GM18508 (cell line): ENCODE results near the gene NDE1.
"Not testable (repeated sequence)": the region's sequence is repeated elsewhere in the genome, so short reads cannot be mapped to it uniquely, and the experiment has no call there.

ENCODE experiments used
- ATAC-seq: cut with Tn5 transposase; IDR thresholded peaks from one replicate; pipeline ENCODE4 v1.9.1; 2021; ENCODE audit warnings: moderate number of reproducible peaks; ENCODE audit not compliant: insufficient read depth, unreplicated experiment

Gene NDE1

DNA sequence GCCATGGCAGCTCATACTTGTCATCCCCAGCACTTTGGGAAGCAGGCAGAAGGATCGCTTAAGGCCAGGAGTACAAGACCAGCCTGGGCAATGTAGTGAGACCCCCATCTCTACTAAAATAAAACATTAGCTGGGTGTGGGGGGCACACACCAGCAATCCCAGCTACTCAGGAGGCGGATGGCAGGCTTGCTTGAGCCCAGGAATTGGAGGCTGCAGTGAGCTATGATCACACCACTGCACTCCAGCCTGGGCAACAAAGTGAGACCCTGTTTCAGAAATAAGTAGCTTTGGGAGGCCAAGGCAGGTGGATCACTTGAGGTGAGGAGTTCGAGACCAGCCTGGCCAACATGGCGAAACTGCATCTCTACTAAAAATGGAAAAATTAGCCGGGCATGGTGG, 77.7 kb downstream of the NDE1 start:
- ATAC-seq: not testable (repeated sequence)

DNA sequence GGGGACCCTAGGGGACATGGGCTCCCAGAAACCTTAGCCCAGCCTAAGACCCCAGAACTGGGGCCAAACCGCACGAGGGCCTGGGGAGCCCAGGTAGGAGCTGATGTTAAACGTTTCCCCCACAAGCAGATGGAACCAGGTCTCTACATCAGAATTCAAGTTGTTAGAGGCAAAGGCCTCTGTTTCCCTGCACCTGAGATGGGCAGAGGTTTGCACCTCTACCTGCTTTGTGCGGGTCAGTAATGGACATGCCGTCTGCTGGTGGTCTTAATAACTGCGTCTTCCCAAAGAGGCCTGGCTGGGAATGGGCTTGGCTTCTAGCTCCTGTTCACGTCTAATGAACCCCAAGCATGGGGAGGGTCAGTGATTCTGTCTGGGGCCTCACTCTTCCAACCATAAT, 79.1 kb downstream of the NDE1 start:
- ATAC-seq: no peak

DNA sequence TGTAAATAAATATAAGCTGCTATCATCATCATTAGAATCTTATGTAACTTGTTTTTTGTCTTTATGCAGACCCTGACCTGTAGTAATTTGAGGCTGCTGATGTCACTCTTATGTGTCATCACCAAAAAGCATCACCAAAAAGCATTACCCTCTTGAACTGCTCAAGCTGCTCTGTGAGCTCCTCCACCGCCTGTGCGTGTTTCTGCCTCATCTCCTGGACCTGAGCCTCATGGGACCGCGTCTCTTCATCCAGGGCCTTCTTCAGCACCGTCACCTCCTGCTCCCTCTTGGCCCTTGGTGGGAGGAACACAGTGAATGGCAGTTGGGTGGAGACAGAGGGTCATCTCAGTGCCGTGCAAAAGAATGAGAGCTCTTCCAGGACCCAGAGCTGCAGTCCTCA, 82.4 kb downstream of the NDE1 start:
- ATAC-seq: no peak

DNA sequence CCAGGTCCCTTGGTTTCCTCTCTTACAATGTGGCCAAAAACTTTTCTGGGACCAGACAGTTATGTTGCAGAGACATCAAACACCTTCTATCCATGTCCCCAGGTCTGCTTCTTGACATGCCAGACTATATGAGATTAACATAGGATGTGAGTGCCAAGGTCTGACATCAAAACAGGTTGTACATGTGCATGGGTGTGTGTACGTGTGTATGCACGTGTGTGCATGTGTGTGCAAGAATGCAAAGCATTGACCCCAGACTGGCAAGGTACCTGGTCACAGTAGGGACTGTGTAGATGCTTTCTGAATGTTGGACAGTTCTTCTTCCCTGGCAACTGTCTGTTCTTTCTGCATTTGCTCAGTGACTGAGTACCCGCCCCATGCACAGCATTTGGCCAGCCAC, 85.6 kb downstream of the NDE1 start:
- ATAC-seq: no peak

DNA sequence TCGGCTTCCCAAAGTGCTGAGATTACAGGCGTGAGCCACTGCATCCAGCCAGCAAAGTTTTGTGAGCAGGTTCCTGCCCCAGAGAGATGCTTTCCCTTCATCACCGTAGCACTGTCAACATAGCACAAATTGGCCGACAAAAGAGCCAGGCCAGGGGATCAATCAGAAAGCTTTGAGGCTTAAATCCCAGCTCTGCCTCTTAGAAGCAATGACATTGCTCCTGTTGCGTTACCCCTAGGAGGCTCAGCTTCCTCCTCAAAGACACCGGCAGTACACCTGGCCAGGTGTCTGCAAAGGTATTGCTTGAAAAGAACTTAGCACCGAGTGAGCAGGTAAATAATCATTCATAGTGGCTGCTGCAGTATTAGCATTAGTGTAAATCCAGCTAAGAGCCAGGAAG, 86.5 kb downstream of the NDE1 start:
- ATAC-seq: no peak

DNA sequence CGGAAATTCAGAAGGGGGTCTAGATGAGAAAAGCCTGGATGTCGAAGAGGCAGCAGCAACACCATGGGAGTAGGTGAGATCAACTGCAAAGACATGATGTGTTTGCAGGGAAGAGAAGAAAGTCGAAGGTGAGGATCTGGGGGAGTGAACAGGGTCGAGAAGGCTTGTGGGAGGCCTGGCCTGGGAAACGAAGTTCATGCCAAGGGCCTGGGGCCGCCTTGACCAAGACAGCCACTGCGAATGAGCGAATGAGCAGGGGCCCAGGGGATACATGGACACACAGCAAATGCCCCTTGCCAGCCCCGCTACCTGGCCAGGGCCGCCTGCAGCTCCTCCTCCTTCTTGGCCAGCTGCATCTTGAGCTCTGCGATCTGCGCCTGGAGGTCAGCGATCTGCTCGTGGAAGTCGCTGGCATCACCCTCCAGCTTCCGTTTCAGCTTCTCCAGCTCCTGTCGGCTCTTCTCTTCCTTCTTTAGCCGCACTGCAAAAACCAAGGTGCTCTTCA, 87.1 kb downstream of the NDE1 start:
- ATAC-seq: no peak

DNA sequence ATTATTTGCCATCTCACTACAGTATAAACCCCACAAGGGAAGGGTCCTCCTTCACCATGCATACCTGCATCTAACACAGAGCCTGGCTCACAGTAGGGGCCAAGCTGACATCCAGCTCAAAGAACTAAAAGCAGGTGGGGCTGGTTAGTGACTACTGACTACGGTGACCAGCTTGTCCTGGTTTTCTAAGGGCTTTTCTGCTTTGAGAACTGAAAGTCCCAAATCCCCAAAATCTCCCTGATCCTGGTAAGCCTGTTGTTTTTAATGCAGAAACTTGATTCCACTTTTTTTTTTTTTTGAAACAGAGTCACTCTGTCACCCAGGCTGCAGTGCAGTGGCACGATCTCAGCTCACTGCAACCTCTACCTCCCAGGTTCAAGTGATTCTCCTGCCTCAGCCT, 89.4 kb downstream of the NDE1 start:
- ATAC-seq: no peak

DNA sequence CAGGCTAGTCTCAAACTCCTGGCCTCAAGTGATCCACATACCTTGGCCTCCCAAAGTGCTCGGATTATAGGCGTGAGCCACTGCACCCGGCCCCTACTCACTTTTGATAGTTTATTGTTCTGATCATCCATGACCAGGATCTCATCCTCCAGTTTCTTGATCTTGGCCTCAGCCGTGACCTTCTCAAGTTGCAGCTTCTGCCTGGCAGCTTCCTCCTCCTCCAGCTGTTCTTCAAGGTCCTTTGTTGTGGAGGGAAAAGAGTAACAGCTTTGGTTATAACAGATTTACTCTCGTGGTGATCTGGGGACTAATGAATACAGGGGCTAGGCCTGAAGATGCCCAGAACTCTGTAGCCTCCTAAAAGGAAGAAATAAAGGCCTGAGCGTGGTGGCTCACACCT, 89.9 kb downstream of the NDE1 start:
- ATAC-seq: no peak

DNA sequence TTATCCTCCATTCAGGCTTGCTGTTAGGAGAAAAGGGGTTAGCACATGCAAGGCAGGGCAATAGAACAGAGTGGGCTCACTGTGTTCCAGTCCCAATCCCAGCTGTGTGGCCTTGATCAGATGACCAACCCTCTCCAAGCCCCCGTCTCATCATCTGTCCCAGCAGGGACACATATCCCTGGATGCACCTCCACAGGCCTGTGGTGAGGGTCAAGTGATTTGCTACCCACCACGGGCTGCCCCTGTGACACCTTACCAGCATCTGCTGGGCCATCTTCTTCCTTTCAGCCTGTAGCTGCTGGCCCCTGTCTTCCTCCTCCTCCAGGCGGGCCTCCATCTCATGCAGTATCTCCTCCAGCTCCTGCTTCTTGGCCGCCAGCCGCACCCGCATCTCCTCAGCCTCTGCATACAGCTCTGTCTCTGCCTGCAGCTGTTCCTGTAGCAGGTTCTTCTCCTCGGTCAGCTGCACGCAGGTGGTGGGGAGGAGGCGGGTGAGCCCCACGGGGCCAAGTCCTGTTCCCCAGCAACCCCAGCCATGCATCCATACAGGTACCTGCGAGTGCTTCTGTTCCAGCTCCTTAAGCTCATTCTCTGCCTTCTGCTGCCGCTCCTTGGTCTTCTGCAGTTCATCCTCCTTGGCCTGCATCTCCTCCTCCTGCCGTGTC, 91.3 kb downstream of the NDE1 start:
- ATAC-seq: no peak

DNA sequence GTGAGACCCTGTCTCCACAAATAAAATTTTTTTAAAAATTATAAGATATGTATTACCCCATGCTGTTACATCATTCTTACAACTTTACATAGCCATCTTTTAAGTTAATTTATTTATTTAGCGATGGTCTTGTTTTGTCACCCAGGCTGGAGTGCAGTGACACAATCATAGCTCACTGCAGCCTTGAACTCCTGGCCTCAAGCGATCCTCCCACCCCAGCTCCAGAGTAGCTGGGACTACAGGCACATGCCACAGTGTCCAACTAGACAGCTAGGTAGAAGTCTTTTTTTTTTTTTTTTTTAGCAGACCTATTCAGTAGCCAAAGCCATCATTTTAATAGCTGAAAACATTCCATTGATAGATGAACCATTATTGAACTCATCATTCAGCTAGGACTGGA, 92.7 kb downstream of the NDE1 start:
- no peak for ATAC-seq

DNA sequence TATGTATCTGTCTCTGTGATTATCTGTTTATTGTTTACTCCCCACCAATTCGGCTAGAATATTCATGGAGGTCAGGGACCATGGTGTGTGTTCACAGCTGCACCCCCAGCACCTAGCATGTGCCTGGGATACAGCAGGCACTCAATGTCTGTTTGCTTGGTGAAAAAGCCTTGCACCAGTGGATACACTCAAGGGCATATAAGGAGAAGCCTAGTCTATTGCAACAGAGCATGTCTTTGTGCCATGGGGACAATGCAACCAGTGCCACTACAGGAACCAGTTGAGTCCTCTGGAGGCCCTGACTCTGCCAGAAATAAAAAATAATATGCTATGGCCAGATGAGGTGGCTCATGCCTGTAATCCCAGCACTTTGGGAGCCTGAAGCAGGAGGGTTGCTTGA, 93.6 kb downstream of the NDE1 start:
- ATAC-seq: no peak

DNA sequence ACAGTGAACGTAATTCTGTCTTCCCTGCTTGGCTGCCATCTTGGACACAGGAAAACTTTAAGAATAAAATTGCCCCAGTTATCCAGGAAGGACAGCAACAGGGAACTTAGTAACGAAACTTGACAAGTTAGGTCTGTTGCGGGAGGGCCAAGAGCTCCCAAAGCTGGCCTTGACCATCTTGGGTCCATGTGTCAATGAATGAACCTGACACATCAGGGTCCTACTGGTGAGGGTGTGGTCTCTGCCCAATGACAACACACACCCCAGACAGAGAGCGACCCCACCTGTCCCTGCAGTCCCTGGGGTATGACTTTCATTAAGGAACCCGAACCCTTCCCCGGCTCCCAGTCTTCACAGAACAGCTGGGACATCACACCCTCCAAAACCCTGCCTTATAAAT, 96.3 kb downstream of the NDE1 start:
- no peak for ATAC-seq

DNA sequence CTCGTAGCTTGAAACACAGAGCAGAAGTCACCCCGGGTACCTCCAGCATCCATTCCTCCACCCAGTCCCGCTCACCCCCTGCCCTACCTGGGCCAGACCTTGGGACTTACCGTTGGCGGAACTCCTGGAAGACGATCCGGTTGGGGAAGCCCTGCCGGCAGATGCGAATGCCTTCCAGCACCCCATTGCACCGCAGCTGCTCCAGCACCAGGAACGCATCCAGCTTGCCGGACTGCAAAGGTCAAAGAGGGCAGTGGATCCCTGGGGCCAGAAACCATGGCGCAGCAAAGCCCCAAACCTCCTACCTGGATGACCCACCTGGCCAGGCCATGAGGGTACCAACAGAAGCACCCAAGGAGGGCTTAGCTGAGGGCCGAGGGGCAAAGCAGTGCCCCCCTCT, 97.9 kb downstream of the NDE1 start:
- no peak for ATAC-seq

DNA sequence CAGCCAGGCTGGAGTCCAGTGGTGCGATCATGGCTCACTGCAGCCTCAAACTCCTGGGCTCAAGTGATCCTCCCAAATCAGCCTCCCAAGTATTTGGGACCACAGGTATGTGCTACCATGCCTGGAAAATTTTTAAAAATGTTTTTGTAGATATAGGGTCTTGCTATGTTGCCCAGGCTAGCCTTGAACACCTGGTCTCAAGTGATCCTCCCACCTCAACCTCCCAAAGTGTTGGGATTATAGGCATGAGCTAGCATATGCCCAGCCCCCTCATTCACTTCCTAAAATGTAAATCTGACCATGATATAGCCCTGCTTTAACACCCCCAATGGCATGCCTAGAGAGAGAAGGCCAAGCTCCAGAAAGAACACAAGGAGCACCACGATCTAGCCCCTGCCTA, 98.6 kb downstream of the NDE1 start:
- ATAC-seq: no peak

DNA sequence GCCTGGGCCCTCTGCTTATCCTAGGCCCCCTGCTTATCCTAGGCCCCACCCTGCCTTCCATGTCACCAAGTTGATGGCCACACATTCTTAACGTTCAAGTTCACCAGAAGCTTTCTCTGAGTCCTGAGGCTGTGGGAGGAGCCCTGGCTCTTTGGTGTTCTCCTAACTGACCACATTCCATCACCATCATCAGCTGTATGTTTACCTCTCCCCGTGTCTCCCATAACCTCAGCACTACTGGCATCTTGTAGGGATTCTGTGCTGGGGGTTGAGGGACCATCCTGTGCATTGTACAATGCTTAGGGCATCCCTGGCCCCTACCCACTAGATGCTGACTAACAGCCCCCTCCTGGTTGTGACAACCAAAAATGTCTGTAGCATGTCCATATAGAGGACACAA, 99.3 kb downstream of the NDE1 start:
- no peak for ATAC-seq

DNA sequence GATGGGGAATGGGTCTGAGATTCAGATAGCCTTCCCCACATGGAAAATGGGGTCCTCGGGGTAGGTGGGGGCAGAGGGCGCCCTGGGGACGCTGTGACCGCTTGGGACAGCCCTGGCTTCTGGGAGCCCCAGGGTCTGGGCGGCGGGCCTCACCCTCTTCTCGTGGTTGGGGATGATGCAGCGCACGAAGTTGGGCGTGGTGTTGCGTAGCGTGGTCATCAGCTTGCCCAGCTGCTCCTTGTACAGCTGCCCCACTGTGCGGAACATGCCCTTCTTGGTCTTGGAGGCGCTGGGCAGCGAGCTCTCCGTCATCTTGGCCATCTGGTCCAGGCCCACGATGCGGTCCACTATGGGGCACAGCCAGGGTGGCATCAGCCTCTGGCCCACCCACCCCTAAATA, 99.9 kb downstream of the NDE1 start:
- no peak for ATAC-seq

DNA sequence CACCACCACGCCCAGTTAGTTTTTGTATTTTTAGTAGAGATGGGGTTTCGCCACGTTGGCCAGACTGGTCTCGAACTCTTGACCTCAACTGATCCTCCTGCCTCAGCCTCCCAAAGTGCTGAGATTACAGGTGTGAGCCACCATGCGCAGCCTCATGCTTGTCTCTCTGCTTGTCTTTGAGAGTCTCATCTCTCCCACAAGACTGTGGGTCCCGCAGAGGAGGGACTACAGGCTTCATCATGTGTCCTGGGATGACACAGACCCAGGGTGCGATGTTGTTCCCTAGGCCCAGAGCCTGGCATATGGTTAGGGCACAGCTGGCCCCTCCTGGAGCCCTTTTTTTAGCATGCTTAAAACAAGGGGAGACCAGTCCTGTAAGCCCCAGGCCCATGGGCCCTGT, 101.9 kb downstream of the NDE1 start:
- no peak for ATAC-seq

DNA sequence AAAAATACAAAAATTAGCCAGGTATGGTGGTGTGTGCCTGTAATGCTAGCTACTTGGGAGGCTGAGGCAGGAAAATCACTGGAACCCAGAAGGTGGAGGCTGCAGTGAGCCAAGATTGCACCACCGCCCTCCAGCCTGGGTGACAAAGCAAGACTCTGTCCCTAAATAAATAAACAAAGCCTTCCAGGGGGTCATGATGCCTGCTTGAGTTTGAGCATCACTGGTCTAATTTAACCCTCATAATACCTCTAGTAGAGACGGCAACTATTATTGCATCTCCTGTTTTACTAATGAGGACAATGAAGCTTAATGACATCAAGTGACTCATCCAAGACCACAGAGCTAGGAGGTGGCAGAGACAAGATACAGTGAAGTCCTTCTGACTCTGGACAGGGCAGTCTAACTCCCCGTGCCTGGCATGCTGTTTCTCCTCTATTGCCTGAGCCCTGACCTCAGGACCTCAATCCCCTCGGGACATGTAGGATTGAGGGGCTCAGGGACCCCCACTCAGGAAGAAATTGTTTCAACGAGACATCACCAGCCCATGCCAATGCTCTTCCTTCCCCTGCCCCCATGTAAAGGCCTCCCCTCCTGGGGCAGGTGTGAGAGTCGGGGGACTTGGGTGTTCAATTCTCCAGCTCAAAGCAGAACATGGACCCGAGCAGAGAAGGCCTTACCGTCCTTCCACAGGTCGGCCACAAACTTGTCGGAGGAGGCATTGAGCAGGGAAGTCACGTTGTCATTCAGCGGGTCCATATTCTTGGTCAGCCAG, 102.9 kb downstream of the NDE1 start:
- no peak for ATAC-seq

DNA sequence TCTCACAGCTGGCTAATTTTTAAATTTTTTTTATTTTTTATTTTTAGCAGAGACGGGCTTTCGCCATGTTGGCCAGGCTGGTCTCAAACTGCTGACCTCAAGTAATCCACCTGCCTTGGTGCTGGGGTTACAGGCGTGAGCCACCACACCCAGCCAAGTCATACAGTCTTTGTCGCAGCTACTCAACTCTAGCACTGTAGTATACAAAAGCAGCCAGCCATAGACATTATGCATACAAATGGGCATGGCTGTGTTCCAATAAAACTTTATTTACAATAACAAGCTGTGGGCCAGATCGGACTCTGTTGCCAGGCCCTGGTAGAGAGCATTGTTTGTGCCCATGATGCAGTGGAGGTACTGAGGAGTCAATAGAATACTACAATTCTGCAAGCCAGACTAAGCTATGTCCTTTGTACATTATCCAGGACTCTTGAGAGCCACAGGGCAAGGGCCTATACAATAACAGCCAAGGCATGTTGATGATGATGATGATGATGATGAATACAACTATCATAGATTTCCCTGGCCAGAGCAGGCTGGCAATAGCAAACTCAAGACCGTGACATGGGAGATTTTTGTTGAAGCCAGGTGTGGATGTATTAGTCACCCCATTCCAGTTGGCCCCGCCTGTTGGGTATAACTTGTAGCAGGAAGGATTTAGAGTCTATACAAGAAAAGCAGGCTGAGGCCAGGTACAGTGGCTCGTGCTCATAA, 104.9 kb downstream of the NDE1 start:
- no peak for ATAC-seq

DNA sequence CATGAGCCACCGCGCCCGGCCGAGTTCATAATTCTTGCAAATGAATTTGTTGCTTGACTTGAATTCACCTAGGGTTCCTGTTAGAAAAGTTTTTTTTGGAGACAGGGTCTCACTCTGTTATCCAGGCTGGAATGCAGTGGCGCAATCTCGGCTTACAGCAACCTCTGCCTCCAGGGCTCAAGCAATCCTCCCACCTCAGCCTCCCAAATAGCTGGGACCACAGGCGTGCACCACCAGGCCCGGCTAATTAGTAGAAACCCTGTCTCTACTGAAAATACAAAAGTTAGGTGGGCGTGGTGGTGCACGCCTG, 107.0 kb downstream of the NDE1 start:
- no peak for ATAC-seq

DNA sequence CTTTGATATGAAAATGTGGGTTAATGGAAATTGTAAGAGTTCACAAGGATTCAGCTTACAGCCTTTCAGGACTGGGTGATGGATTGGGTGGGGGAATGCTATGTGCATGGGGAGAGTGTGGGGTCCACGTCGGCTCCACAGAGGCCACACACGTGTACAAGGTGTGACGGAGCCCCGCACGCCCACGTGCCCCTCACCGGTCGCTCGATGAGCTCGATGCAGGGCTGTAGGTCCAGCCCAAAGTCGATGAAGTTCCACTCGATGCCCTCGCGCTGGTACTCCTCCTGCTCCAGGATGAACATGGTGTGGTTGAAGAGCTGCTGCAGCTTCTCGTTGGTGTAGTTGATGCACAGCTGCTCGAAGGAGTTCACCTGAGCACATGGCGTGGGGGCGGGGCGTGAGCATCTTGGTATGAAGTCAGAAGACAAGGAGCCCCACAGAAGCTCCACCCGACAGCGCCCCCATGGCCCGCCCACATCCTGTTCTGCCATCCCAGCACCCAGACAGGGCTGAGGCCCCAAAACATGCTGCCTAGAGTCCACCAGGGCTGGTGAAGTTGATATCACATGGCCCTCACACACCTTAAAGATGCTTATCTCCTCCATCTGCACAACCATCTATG, 107.7 kb downstream of the NDE1 start:
- ATAC-seq: no peak
